GM21447 (cell line): ENCODE results near the gene ATXN7L2.

ENCODE experiments used
- ATAC-seq: cut with Tn5 transposase; IDR thresholded peaks from one replicate; pipeline ENCODE4 v1.9.1; 2021; ENCODE audit not compliant: unreplicated experiment

ATXN7L2 gene

GRCh38 chr1:109541102-109541501, 57.4 kb downstream of the ATXN7L2 start:
- ATAC-seq, result no peak
